ENCODE measurements around the gene APLNR.

The APLNR gene

GRCh38 chr11:57196596-57196995, 40.5 kb downstream of the APLNR start:
- no peak for TF ChIP-seq CTCF (IDR thresholded peaks at IDR 0.05)
- DNase-seq (ENCODE audit: low spot score), result no peak
- Histone ChIP-seq H3K4me3 (no peak overlapping the region), H3K27ac (no peak overlapping the region)

- no peak overlapping the region for H3K27ac ChIP-seq
- H3K4me3 ChIP-seq, result no peak overlapping the region
- TF ChIP-seq CTCF (IDR thresholded peaks at IDR 0.05), result no peak
- no peak for DNase-seq (ENCODE audit: low spot score)
Observed at GRCh38 chr11:57192316-57192715, 44.7 kb downstream of the APLNR start.

GRCh38 chr11:57191311-57192219, 45.5 kb downstream of the APLNR start:
- no peak for DNase-seq (ENCODE audit: low spot score)
- no peak for TF ChIP-seq CTCF (IDR thresholded peaks at IDR 0.05)
- no peak overlapping the region for H3K4me3 ChIP-seq
- H3K27ac ChIP-seq, result no peak overlapping the region

GRCh38 chr11:57190548-57190947, 46.5 kb downstream of the APLNR start:
- TF ChIP-seq CTCF (IDR thresholded peaks at IDR 0.05), result no peak
- DNase-seq (ENCODE audit: low spot score), result no peak
- no peak overlapping the region for H3K4me3 ChIP-seq
- H3K27ac ChIP-seq, result no peak overlapping the region

Data from coronary artery (tissue), 2 donors.